ENCODE results near the gene NPAS2.

The NPAS2 gene

GRCh38 chr2:100869120-100869519, 49.2 kb downstream of the NPAS2 start:
- no peak for DNase-seq (ENCODE audit: low read depth)
- TF ChIP-seq, protein P1, sequence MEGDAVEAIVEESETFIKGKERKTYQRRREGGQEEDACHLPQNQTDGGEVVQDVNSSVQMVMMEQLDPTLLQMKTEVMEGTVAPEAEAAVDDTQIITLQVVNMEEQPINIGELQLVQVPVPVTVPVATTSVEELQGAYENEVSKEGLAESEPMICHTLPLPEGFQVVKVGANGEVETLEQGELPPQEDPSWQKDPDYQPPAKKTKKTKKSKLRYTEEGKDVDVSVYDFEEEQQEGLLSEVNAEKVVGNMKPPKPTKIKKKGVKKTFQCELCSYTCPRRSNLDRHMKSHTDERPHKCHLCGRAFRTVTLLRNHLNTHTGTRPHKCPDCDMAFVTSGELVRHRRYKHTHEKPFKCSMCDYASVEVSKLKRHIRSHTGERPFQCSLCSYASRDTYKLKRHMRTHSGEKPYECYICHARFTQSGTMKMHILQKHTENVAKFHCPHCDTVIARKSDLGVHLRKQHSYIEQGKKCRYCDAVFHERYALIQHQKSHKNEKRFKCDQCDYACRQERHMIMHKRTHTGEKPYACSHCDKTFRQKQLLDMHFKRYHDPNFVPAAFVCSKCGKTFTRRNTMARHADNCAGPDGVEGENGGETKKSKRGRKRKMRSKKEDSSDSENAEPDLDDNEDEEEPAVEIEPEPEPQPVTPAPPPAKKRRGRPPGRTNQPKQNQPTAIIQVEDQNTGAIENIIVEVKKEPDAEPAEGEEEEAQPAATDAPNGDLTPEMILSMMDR (IDR thresholded peaks at IDR 0.05; ENCODE audit: insufficient read depth, low read depth, low read length, missing control alignments) = no peak
- no peak overlapping the region for H3K4me3 ChIP-seq (ENCODE audit: low read depth, low read length)

- DNase-seq (ENCODE audit: low read depth) = no peak
- TF ChIP-seq, protein P1 (IDR thresholded peaks at IDR 0.05; ENCODE audit: insufficient read depth, low read depth, low read length, missing control alignments) = peak; percentile 4
- no peak overlapping the region for H3K4me3 ChIP-seq (ENCODE audit: low read depth, low read length)
Measured at GRCh38 chr2:100870652-100871531, 51.0 kb downstream of the NPAS2 start.

DNA sequence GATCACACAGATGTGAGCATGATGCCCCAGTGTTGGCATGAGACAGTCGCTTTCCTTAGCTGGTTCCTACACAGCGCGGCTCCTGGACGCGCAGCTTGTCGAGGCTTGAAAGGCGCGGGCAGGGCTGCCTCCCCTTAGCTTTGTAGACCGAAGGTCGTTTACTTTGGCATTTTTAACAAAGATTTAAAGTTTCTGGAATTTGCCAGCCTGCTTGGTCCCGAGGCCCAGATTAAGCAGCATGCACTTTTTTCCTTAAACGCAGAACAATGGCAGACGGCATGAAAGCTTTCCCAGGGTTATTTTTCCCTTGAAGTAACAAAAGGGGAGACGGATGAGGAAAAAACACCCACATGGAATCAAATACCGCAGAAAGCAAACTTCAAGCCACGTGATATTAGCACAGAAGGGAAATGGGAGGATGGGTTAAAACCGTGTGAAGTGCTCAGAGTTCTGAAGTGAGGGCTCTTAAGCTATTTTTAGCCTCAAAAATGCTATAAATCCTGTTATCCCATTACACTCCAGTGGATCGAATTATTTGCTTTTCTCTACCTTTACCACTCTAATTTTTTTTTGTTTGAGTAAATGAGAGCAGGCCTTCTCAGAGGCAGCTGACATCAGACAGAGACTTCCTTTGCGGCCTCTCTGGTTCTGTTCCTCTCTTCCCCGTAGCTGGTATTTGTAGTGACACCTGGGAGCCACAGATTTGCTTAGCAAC, 55.7 kb downstream of the NPAS2 start:
- DNase-seq (ENCODE audit: low read depth) = no peak
- no peak overlapping the region for H3K4me3 ChIP-seq (ENCODE audit: low read depth, low read length)
- TF ChIP-seq, protein P1 (IDR thresholded peaks at IDR 0.05; ENCODE audit: insufficient read depth, low read depth, low read length, missing control alignments) = no peak

GRCh38 chr2:100876231-100876860, 56.4 kb downstream of the NPAS2 start:
- H3K4me3 ChIP-seq (ENCODE audit: low read depth, low read length) = no peak overlapping the region
- TF ChIP-seq, protein P1 (IDR thresholded peaks at IDR 0.05; ENCODE audit: insufficient read depth, low read depth, low read length, missing control alignments) = no peak
- DNase-seq (ENCODE audit: low read depth) = no peak

- no peak for DNase-seq (ENCODE audit: low read depth)
- TF ChIP-seq, protein P1 (IDR thresholded peaks at IDR 0.05; ENCODE audit: insufficient read depth, low read depth, low read length, missing control alignments) = no peak
- no peak overlapping the region for H3K4me3 ChIP-seq (ENCODE audit: low read depth, low read length)
Measured at GRCh38 chr2:100877555-100877954, 57.6 kb downstream of the NPAS2 start.

DNA sequence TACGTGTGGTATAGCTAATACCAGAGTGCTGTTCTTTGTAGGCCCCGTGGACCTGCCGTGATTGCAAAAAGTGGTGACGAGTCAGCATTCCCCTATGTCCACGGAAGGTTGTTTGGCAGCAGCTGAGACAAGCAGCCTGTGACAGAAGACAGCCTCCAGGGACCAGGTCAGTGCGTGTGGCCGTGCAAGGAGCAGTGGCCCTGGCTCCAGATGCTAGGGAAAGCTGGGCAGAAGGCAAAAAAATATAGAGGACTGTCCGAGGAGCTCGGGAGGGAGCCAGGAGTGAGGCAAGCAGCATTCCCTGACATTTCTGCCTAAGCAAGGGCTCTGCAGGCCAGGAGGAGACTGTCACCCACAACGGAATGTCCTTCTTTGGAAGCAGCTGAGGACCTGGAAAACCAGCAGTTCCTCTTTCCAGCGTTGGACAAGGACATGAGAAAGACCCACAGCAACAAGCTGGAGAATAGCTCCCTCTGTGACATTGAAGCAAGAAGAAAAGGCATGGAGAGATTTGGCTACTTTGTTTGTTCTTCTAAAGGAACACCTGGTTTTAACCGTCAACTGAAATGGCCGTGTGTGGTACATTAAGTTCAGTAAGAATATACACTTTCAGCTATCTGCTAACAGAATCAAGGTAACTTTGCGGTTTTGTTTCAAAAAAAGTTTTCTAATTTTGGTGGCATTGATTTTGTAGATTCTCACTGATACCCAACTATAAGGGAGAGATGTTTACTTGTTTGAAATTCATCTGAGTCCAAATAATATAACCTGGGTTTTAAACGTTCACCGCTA, 58.3 kb downstream of the NPAS2 start:
- TF ChIP-seq, protein P1 (IDR thresholded peaks at IDR 0.05; ENCODE audit: insufficient read depth, low read depth, low read length, missing control alignments) = no peak
- no peak for DNase-seq (ENCODE audit: low read depth)
- no peak overlapping the region for H3K4me3 ChIP-seq (ENCODE audit: low read depth, low read length)

All from GM12865 (cell line).